Esophagus muscularis mucosa (tissue), 4 donors: Measurements from ENCODE around the gene VWA7.

Experiments used
- EP300 ChIP-seq: sonication (generic); formaldehyde crosslinking; IDR thresholded peaks from one replicate; pipeline ENCODE4 v1.6.1; 2017; ENCODE audit warnings: antibody characterized with exemption
- POLR2A ChIP-seq: fragments of 450-650 bp; IDR thresholded peaks from one replicate; pipeline ENCODE4 v1.6.1; 2017; ENCODE audit warnings: antibody characterized with exemption, moderate library complexity, mild to moderate bottlenecking, low read depth
- POLR2AphosphoS5 ChIP-seq, 2 donors: sonication (generic); formaldehyde crosslinking; IDR thresholded peaks; one replicate each; pipeline ENCODE4 v1.6.1; 2017; ENCODE audit warnings: antibody characterized with exemption in 2 of 2
- TF ChIP-seq, protein P1 (sequence below), 3 experiments: fragments of 200-600 bp in 2 of 3; fragments of 450-650 bp in 1 of 3; sonication (generic) in 2 of 3; IDR thresholded peaks; one replicate each; pipeline ENCODE4 v1.5.1; 2017 to 2019; ENCODE audit warnings: antibody characterized with exemption in 3 of 3, mild to moderate bottlenecking in 2 of 3, moderate library complexity in 1 of 3

DNA sequence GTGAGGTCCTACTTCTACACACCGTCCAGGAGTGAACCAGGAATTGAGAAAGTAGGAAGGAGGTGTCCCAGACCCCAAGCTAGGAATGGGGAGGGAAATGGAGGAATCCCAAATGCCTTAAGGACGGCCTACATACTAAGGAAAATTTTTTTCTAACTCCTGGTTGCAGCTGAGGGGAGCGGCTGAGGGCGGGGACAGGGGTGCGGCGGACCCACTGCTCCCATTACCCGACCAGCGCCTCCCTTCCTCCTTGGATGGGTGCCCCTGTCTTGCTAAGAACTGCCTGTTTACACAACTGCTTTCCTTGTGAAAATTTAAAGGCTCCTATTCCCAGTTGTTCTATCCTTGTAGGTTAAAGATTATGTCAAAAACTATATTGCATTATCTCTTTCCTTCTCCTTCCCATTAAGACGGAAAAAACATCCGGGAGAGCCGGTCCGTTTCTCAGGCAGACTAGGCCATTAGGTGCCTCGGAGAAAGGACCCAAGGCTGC is 49.7 kb upstream of the VWA7 start:
- TF ChIP-seq EP300 (no peak), POLR2A (peak; percentile 17), POLR2AphosphoS5 (IDR thresholded peaks at IDR 0.05) (peak in 1 of 2 donors; percentile 75)
- TF ChIP-seq, protein P1, sequence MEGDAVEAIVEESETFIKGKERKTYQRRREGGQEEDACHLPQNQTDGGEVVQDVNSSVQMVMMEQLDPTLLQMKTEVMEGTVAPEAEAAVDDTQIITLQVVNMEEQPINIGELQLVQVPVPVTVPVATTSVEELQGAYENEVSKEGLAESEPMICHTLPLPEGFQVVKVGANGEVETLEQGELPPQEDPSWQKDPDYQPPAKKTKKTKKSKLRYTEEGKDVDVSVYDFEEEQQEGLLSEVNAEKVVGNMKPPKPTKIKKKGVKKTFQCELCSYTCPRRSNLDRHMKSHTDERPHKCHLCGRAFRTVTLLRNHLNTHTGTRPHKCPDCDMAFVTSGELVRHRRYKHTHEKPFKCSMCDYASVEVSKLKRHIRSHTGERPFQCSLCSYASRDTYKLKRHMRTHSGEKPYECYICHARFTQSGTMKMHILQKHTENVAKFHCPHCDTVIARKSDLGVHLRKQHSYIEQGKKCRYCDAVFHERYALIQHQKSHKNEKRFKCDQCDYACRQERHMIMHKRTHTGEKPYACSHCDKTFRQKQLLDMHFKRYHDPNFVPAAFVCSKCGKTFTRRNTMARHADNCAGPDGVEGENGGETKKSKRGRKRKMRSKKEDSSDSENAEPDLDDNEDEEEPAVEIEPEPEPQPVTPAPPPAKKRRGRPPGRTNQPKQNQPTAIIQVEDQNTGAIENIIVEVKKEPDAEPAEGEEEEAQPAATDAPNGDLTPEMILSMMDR (IDR thresholded peaks at IDR 0.05), result no peak
